Measurements from ENCODE around the gene TCF4. TPM values are rescaled to one million over a fixed set of nuclear protein-coding genes. Genes with fewer than 3 reads are reported as not detected.

TCF4 gene
- total RNA-seq, 1 donor from 2014 or later, result 175 TPM

- TF ChIP-seq CTCF (IDR thresholded peaks at IDR 0.05; ENCODE audit: unreplicated experiment), result no peak
These were observed 359.8 kb downstream of the TCF4 start for GRCh38 chr18:55228191-55228590.

GRCh38 chr18:55227771-55228170 lies 360.2 kb downstream of the TCF4 start:
- no peaks in the 10 kb centered on the region for H3K9me3 Mint-ChIP-seq (ENCODE audit: unreplicated experiment)
- TF ChIP-seq CTCF (IDR thresholded peaks at IDR 0.05; ENCODE audit: unreplicated experiment), result no peak
- H3K27me3 Mint-ChIP-seq (ENCODE audit: unreplicated experiment), result no peaks in the 10 kb centered on the region
- H3K36me3 Mint-ChIP-seq (ENCODE audit: low read depth, unreplicated experiment), result peaks cover 33% of the 10 kb centered on the region
- H3K27ac Mint-ChIP-seq (ENCODE audit: unreplicated experiment), result no peak overlapping the region
- no peak for DNase-seq (ENCODE audit: low spot score)
- no peaks in the 10 kb centered on the region for H3K4me1 Mint-ChIP-seq (ENCODE audit: unreplicated experiment)
- no peak overlapping the region for H3K4me3 Mint-ChIP-seq (ENCODE audit: unreplicated experiment)

More at GRCh38 chr18:55228191-55228590, 359.8 kb downstream of the TCF4 start:
- no peaks in the 10 kb centered on the region for H3K4me1 Mint-ChIP-seq (ENCODE audit: unreplicated experiment)
- DNase-seq (ENCODE audit: low spot score), result no peak
- peaks cover 33% of the 10 kb centered on the region for H3K36me3 Mint-ChIP-seq (ENCODE audit: low read depth, unreplicated experiment)
- no peak overlapping the region for H3K4me3 Mint-ChIP-seq (ENCODE audit: unreplicated experiment)
- H3K27ac Mint-ChIP-seq (ENCODE audit: unreplicated experiment), result no peak overlapping the region
- H3K27me3 Mint-ChIP-seq (ENCODE audit: unreplicated experiment), result no peaks in the 10 kb centered on the region
- H3K9me3 Mint-ChIP-seq (ENCODE audit: unreplicated experiment), result no peaks in the 10 kb centered on the region

GRCh38 chr18:55226044-55226443 lies 361.9 kb downstream of the TCF4 start:
- Mint-ChIP-seq H3K27me3 (ENCODE audit: unreplicated experiment) (no peaks in the 10 kb centered on the region), H3K36me3 (ENCODE audit: low read depth, unreplicated experiment) (peaks cover 28% of the 10 kb centered on the region), H3K9me3 (ENCODE audit: unreplicated experiment) (no peaks in the 10 kb centered on the region), H3K27ac (ENCODE audit: unreplicated experiment) (no peak overlapping the region), H3K4me3 (ENCODE audit: unreplicated experiment) (no peak overlapping the region), H3K4me1 (ENCODE audit: unreplicated experiment) (no peaks in the 10 kb centered on the region)
- DNase-seq (ENCODE audit: low spot score), result no peak
- TF ChIP-seq CTCF (IDR thresholded peaks at IDR 0.05; ENCODE audit: unreplicated experiment), result no peak

- TF ChIP-seq CTCF (IDR thresholded peaks at IDR 0.05; ENCODE audit: unreplicated experiment), result no peak
- DNase-seq (ENCODE audit: low spot score), result no peak
- Mint-ChIP-seq H3K4me1 (ENCODE audit: unreplicated experiment) (peaks cover 4% of the 10 kb centered on the region), H3K9me3 (ENCODE audit: unreplicated experiment) (no peaks in the 10 kb centered on the region), H3K27me3 (ENCODE audit: unreplicated experiment) (no peaks in the 10 kb centered on the region), H3K36me3 (ENCODE audit: low read depth, unreplicated experiment) (peaks cover 17% of the 10 kb centered on the region), H3K27ac (ENCODE audit: unreplicated experiment) (no peak overlapping the region), H3K4me3 (ENCODE audit: unreplicated experiment) (no peak overlapping the region)
These were observed 363.8 kb downstream of the TCF4 start for GRCh38 chr18:55224086-55224625.

- Mint-ChIP-seq H3K27ac (ENCODE audit: unreplicated experiment) (no peak overlapping the region), H3K4me1 (ENCODE audit: unreplicated experiment) (peaks cover 5% of the 10 kb centered on the region), H3K9me3 (ENCODE audit: unreplicated experiment) (no peaks in the 10 kb centered on the region), H3K27me3 (ENCODE audit: unreplicated experiment) (peaks cover 1% of the 10 kb centered on the region), H3K4me3 (ENCODE audit: unreplicated experiment) (no peak overlapping the region), H3K36me3 (ENCODE audit: low read depth, unreplicated experiment) (peaks cover 4% of the 10 kb centered on the region)
- DNase-seq (ENCODE audit: low spot score), result no peak
- TF ChIP-seq CTCF (IDR thresholded peaks at IDR 0.05; ENCODE audit: unreplicated experiment), result no peak
These were observed 366.4 kb downstream of the TCF4 start for GRCh38 chr18:55221622-55222021.

Data from endothelial cell (in vitro differentiated cells).